CD4-positive, alpha-beta T cell (primary cell): ENCODE data around the gene PBOV1. TPM values are rescaled to one million over a fixed set of nuclear protein-coding genes. Genes with fewer than 3 reads are reported as not detected.

Experiments
- ATAC-seq: fragments of 200-7000 bp; cut with Tn5 transposase; one replicate; pipeline ENCODE4 v1.10.0; 2022; ENCODE audit warnings: mild to moderate bottlenecking; ENCODE audit not compliant: poor library complexity
- CTCF ChIA-PET: fragments of 350-600 bp; sonication (Branson Sonifier 250); formaldehyde crosslinking; loops from one replicate; lab custom pipeline; 2021; ENCODE audit warnings: antibody characterized with exemption, inconsistent platforms; lab: Charles Lee
- POLR2A ChIA-PET: fragments of 350-600 bp; sonication (Branson Sonifier 250); formaldehyde crosslinking; loops from one replicate; lab custom pipeline; 2021; ENCODE audit warnings: antibody characterized with exemption, inconsistent platforms; lab: Charles Lee
- DNase-seq, 14 experiments: peaks; one replicate each; pipeline ENCODE4 v3.0.0-alpha.2; 2013 to 2020; ENCODE audit warnings: mixed read lengths in 2 of 14
- H3K27ac ChIP-seq, 2 donors: one replicate each; pipeline versions ENCODE4 v1.5.1 to v1.7.0; 2013; ENCODE audit warnings: low read length in 2 of 2, low read depth in 1 of 2, mild to moderate bottlenecking in 1 of 2
- H3K27me3 ChIP-seq, 2 experiments: 1 replicate in 1 of 2; 2 replicates in 1 of 2; pipeline versions ENCODE4 v1.6.1 to v1.7.0; 2013; ENCODE audit warnings: low read length in 2 of 2, control low read depth in 1 of 2, mild to moderate bottlenecking in 1 of 2, moderate library complexity in 1 of 2; ENCODE audit not compliant: insufficient read depth in 2 of 2, control insufficient read depth in 1 of 2
- H3K36me3 ChIP-seq: one replicate; pipeline ENCODE4 v1.6.1; 2013; ENCODE audit warnings: low read length, control low read depth; ENCODE audit not compliant: insufficient read depth
- H3K4me1 ChIP-seq: one replicate; pipeline ENCODE4 v1.6.1; 2013; ENCODE audit warnings: low read length, control low read depth; ENCODE audit not compliant: insufficient read depth
- H3K4me3 ChIP-seq: one replicate; pipeline ENCODE4 v1.5.1; 2013; ENCODE audit warnings: mild to moderate bottlenecking, low read length, moderate library complexity
- H3K9me3 ChIP-seq, 2 experiments: 1 replicate in 1 of 2; 2 replicates in 1 of 2; pipeline versions ENCODE4 v1.6.1 to v1.7.0; 2013; ENCODE audit warnings: low read length in 2 of 2, mild to moderate bottlenecking in 2 of 2, control low read depth in 1 of 2, moderate library complexity in 1 of 2; ENCODE audit not compliant: control insufficient read depth in 1 of 2, insufficient read depth in 1 of 2
- H3K27ac Mint-ChIP-seq: one replicate; pipeline ENCODE4 v1.8.0; 2020; ENCODE audit warnings: mixed read lengths
- H3K27me3 Mint-ChIP-seq: one replicate; pipeline ENCODE4 v1.8.0; 2021; ENCODE audit warnings: mixed read lengths
- H3K36me3 Mint-ChIP-seq: one replicate; pipeline ENCODE4 v1.8.0; 2021; ENCODE audit warnings: low read depth, mixed read lengths
- H3K4me1 Mint-ChIP-seq: one replicate; pipeline ENCODE4 v1.8.0; 2021; ENCODE audit warnings: low read depth, mixed read lengths
- H3K4me3 Mint-ChIP-seq: one replicate; pipeline ENCODE4 v1.8.0; 2020; ENCODE audit warnings: mild to moderate bottlenecking, mixed read lengths
- H3K9me3 Mint-ChIP-seq: one replicate; pipeline ENCODE4 v1.8.0; 2020; ENCODE audit warnings: mixed read lengths
- CTCF ChIP-seq: fragments of 200-600 bp; IDR thresholded peaks from one replicate; pipeline ENCODE4 v1.8.0; 2022; ENCODE audit warnings: antibody characterized with exemption, mild to moderate bottlenecking
- intact Hi-C, 2 experiments: fragments of 100-400 bp; cut with DNase I in 1 of 2; cut with micrococcal nuclease in 1 of 2; formaldehyde crosslinking; loops; one replicate each; pipeline versions ENCODE4 v1.15.1 to v1.9.0; 2023 to 2025; cut with DNase I, micrococcal nuclease
- total RNA-seq, 174 experiments: library from RNA in 2 of 174; stranded (reverse) in 2 of 174; gene quantifications; one replicate each; pipeline ENCODE4 v1.2.3 and lab custom pipeline; 2021 to 2026

The PBOV1 gene
- total RNA-seq, 2 experiments from 2014 or later, result not detected

- ChIA-PET POLR2A (no interaction called here), CTCF (no interaction called here)
- ATAC-seq (no peak), DNase-seq (no peak)
- Mint-ChIP-seq H3K9me3 (no peaks in the 10 kb centered on the region), H3K36me3 (no peaks in the 10 kb centered on the region), H3K4me1 (no peaks in the 10 kb centered on the region), H3K4me3 (no peak overlapping the region), H3K27me3 (peaks cover 30% of the 10 kb centered on the region), H3K27ac (no peak overlapping the region)
- Histone ChIP-seq H3K4me3 (no peak overlapping the region), H3K9me3 (no peaks in the 10 kb centered on the region), H3K27me3 (peaks cover 0 to 4% of the 10 kb centered on the region in 2 experiments), H3K36me3 (no peaks in the 10 kb centered on the region), H3K4me1 (no peaks in the 10 kb centered on the region), H3K27ac (no peak overlapping the region)
- no peak for TF ChIP-seq CTCF
- intact Hi-C loops, result no loop called here
Measured at GRCh38 chr6:138229072-138229471, 10.8 kb upstream of the PBOV1 start.

GRCh38 chr6:138227316-138227781 lies 9.1 kb upstream of the PBOV1 start:
- no peak for TF ChIP-seq CTCF
- no peaks in the 10 kb centered on the region for H3K9me3 Mint-ChIP-seq
- H3K27me3 ChIP-seq, result peaks cover 0 to 4% of the 10 kb centered on the region in 2 experiments
- H3K27me3 Mint-ChIP-seq, result peaks cover 27% of the 10 kb centered on the region
- H3K9me3 ChIP-seq, result no peaks in the 10 kb centered on the region
- DNase-seq (no peak), ATAC-seq (no peak)
- no peak overlapping the region for H3K4me3 Mint-ChIP-seq
- POLR2A ChIA-PET, result no interaction called here
- H3K4me1 ChIP-seq, result no peaks in the 10 kb centered on the region
- H3K4me1 Mint-ChIP-seq, result no peaks in the 10 kb centered on the region
- intact Hi-C loops, result no loop called here
- no peaks in the 10 kb centered on the region for H3K36me3 ChIP-seq
- no peak overlapping the region for H3K27ac Mint-ChIP-seq
- H3K4me3 ChIP-seq, result no peak overlapping the region
- CTCF ChIA-PET, result interaction anchor here (0.7 kb wide), 1 partner anchor 489 kb away, joined by 3 read pairs; no protein-coding TSS in a partner anchor
- H3K36me3 Mint-ChIP-seq, result no peaks in the 10 kb centered on the region
- no peak overlapping the region for H3K27ac ChIP-seq

- no peak overlapping the region for H3K4me3 Mint-ChIP-seq
- H3K9me3 ChIP-seq, result no peaks in the 10 kb centered on the region
- POLR2A ChIA-PET, result no interaction called here
- H3K27ac Mint-ChIP-seq, result no peak overlapping the region
- H3K27ac ChIP-seq, result no peak overlapping the region
- H3K4me1 ChIP-seq, result no peaks in the 10 kb centered on the region
- CTCF ChIA-PET, result no interaction called here
- peaks cover 27% of the 10 kb centered on the region for H3K27me3 Mint-ChIP-seq
- DNase-seq, result no peak
- H3K4me1 Mint-ChIP-seq, result no peaks in the 10 kb centered on the region
- H3K4me3 ChIP-seq, result no peak overlapping the region
- peaks cover 0 to 4% of the 10 kb centered on the region in 2 experiments for H3K27me3 ChIP-seq
- H3K9me3 Mint-ChIP-seq, result no peaks in the 10 kb centered on the region
- no peaks in the 10 kb centered on the region for H3K36me3 Mint-ChIP-seq
- intact Hi-C loops, result no loop called here
- H3K36me3 ChIP-seq, result no peaks in the 10 kb centered on the region
- no peak for TF ChIP-seq CTCF
- no peak for ATAC-seq
Measured at GRCh38 chr6:138226700-138227315, 8.5 kb upstream of the PBOV1 start.
